ENCODE measurements around the gene E2F7.
"Not testable (repeated sequence)": the region's sequence is repeated elsewhere in the genome, so short reads cannot be mapped to it uniquely, and the experiment has no call there.

The E2F7 gene

DNA sequence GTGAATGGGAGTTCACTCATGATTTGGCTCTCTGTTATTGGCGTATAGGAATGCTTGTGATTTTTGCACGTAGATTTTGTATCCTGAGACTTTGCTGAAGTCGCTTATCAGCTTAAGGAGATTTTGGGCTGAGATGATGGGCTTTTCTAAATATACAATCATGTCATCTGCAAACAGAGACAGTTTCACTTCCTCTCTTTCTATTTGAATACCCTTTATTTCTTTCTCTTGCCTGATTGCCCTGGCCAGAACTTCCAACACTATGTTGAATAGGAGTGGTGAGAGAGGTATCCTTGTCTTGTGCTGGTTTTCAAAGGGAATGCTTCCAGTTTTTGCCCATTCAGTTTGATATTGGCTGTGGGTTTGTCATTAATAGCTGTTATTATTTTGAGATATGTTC, 26.9 kb upstream of the E2F7 start:
- not testable (repeated sequence) for H3K4me1 ChIP-seq (ENCODE audit: control insufficient read depth in 1 of 2, insufficient read depth in 2 of 2, low read length in 2 of 2); H3K9me3 ChIP-seq (ENCODE audit: control insufficient read depth in 1 of 2, low read length in 2 of 2); H3K27me3 ChIP-seq (ENCODE audit: control insufficient read depth in 1 of 2, insufficient read depth in 2 of 2, low read length in 2 of 2); H3K4me3 ChIP-seq (ENCODE audit: low read depth in 1 of 2, low read length in 2 of 2); H3K27ac ChIP-seq (ENCODE audit: low read depth, low read length); H3K9ac ChIP-seq (ENCODE audit: low read depth in 1 of 2, low read length in 2 of 2); H3K36me3 ChIP-seq (ENCODE audit: control insufficient read depth in 1 of 2, insufficient read depth in 2 of 2, low read length in 2 of 2)

DNA sequence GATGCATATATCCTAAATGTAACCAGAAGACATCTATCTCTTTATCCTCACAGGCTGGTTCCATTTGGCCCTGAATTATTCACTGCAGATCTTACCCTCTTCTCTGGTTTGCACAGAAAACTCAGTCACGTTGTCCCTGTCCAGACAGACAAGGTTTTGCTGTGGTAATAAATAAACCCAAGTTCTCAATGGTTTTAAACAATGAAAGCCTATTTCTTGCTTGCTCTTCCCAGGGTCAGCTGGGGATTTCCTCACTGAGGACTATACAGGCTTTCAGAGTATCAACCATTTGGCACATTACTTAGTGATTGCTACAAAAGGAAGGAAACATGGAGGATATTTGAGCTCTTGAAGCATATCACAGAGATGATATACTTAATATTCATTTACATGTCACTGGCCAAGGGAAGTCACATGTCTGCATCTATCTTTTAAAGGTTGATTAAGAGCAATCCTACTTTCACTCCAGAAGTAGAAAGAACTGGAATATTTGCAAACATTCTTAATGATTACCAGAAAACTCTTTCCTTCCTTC, 24.4 kb upstream of the E2F7 start:
- Histone ChIP-seq H3K27me3 (ENCODE audit: control insufficient read depth in 1 of 2, insufficient read depth in 2 of 2, low read length in 2 of 2) (no peaks in the 10 kb centered on the region), H3K9ac (ENCODE audit: low read depth in 1 of 2, low read length in 2 of 2) (no peak overlapping the region), H3K9me3 (ENCODE audit: control insufficient read depth in 1 of 2, low read length in 2 of 2) (no peaks in the 10 kb centered on the region), H3K36me3 (ENCODE audit: control insufficient read depth in 1 of 2, insufficient read depth in 2 of 2, low read length in 2 of 2) (no peaks in the 10 kb centered on the region), H3K27ac (ENCODE audit: low read depth, low read length) (no peak overlapping the region), H3K4me3 (ENCODE audit: low read depth in 1 of 2, low read length in 2 of 2) (no peak overlapping the region), H3K4me1 (ENCODE audit: control insufficient read depth in 1 of 2, insufficient read depth in 2 of 2, low read length in 2 of 2) (no peaks in the 10 kb centered on the region)

DNA sequence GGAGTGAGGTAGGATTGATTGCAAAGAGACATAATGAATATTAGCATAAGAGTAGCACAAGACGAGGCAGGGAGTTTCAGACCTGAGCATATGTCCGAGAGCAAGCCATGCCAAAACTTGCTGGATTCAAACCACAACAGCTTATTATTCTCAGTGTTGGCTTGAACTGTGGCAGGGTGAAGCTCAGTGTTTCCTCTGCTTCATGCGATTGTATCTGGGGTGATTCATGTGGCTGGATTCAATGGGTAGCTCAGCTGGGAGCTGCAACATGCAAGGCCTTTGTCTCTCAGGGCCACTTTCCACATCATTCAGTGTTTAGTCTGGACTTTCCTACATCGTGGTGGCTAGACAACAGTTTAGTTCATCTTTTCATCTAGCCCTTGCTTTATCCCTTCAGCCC, 22.1 kb upstream of the E2F7 start:
- no peak overlapping the region for H3K4me3 ChIP-seq (ENCODE audit: low read depth in 1 of 2, low read length in 2 of 2)

DNA sequence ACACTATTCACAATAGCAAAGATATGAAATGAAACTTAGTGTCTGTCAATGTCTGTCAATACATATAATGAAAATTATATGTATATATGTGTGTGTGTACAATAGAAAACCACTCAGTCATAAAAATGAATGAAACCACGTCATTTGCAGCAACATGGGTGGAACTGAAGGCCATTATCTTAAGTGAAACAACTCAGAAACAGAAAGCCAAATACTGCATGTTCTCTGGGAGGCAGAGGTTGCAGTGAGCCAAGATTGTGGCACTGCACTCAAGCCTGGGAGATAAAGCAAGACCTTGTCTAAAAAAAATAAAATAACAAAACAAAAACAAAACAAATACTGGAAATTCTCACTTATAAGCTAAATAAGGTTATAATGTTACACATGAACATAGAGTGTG, 16.7 kb upstream of the E2F7 start:
- H3K4me1 ChIP-seq (ENCODE audit: control insufficient read depth in 1 of 2, insufficient read depth in 2 of 2, low read length in 2 of 2), result no peaks in the 10 kb centered on the region
- no peak overlapping the region for H3K9ac ChIP-seq (ENCODE audit: low read depth in 1 of 2, low read length in 2 of 2)
- no peak overlapping the region for H3K27ac ChIP-seq (ENCODE audit: low read depth, low read length)
- no peaks in the 10 kb centered on the region for H3K36me3 ChIP-seq (ENCODE audit: control insufficient read depth in 1 of 2, insufficient read depth in 2 of 2, low read length in 2 of 2)
- no peak overlapping the region for H3K4me3 ChIP-seq (ENCODE audit: low read depth in 1 of 2, low read length in 2 of 2)
- H3K9me3 ChIP-seq (ENCODE audit: control insufficient read depth in 1 of 2, low read length in 2 of 2), result no peaks in the 10 kb centered on the region
- H3K27me3 ChIP-seq (ENCODE audit: control insufficient read depth in 1 of 2, insufficient read depth in 2 of 2, low read length in 2 of 2), result no peaks in the 10 kb centered on the region

More for the DNA sequence above, 22.1 kb upstream of the E2F7 start:
- no peaks in the 10 kb centered on the region for H3K9me3 ChIP-seq (ENCODE audit: control insufficient read depth in 1 of 2, low read length in 2 of 2)
- H3K36me3 ChIP-seq (ENCODE audit: control insufficient read depth in 1 of 2, insufficient read depth in 2 of 2, low read length in 2 of 2), result no peaks in the 10 kb centered on the region
- H3K9ac ChIP-seq (ENCODE audit: low read depth in 1 of 2, low read length in 2 of 2), result no peak overlapping the region
- no peak overlapping the region for H3K27ac ChIP-seq (ENCODE audit: low read depth, low read length)
- no peaks in the 10 kb centered on the region for H3K27me3 ChIP-seq (ENCODE audit: control insufficient read depth in 1 of 2, insufficient read depth in 2 of 2, low read length in 2 of 2)
- no peaks in the 10 kb centered on the region for H3K4me1 ChIP-seq (ENCODE audit: control insufficient read depth in 1 of 2, insufficient read depth in 2 of 2, low read length in 2 of 2)

DNA sequence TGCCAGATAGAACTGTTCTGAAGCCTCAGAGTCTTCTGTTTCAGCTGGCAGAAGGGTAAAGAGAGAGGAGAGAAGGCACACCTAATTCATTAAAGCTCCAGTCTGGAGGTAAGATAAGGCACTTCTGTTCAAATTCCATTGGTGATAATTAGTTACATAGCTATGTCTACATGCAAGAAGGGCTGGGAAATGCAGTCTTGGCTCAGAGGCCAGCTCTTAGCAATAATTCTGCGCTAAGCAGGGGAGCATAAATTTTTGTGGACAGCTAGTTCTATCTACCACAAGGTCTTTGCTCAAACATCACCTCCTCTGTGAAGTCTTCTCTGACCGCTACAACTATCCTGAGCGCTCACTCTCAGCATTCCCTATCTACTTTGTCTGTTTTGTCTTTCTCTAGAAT, 14.3 kb upstream of the E2F7 start:
- Histone ChIP-seq H3K4me1 (ENCODE audit: control insufficient read depth in 1 of 2, insufficient read depth in 2 of 2, low read length in 2 of 2) (no peaks in the 10 kb centered on the region), H3K9ac (ENCODE audit: low read depth in 1 of 2, low read length in 2 of 2) (no peak overlapping the region), H3K27me3 (ENCODE audit: control insufficient read depth in 1 of 2, insufficient read depth in 2 of 2, low read length in 2 of 2) (peaks cover 0 to 7% of the 10 kb centered on the region in 2 donors), H3K9me3 (ENCODE audit: control insufficient read depth in 1 of 2, low read length in 2 of 2) (no peaks in the 10 kb centered on the region), H3K27ac (ENCODE audit: low read depth, low read length) (no peak overlapping the region), H3K36me3 (ENCODE audit: control insufficient read depth in 1 of 2, insufficient read depth in 2 of 2, low read length in 2 of 2) (no peaks in the 10 kb centered on the region), H3K4me3 (ENCODE audit: low read depth in 1 of 2, low read length in 2 of 2) (no peak overlapping the region)

DNA sequence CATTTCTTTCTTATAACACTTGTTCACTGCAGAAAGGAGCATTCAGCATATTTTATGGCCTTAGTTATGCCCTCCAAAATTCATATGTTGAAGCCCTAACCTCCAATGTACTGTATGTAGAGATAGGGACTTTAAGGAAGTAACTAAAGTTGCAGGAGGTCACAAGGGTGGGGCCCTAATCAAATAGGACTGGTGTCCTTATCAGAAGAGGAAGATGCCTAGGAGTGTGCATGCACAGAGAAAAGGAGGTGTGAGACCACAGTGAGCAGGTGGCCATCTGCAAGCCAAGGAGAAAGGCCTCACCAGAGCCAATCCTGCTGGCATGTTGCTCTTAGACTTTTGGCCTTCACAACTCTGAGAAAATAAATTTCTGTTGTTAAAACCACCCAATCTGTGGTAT, 12.9 kb upstream of the E2F7 start:
- H3K36me3 ChIP-seq (ENCODE audit: control insufficient read depth in 1 of 2, insufficient read depth in 2 of 2, low read length in 2 of 2), result no peaks in the 10 kb centered on the region
- no peak overlapping the region for H3K27ac ChIP-seq (ENCODE audit: low read depth, low read length)
- peaks cover 0 to 7% of the 10 kb centered on the region in 2 donors for H3K27me3 ChIP-seq (ENCODE audit: control insufficient read depth in 1 of 2, insufficient read depth in 2 of 2, low read length in 2 of 2)
- H3K9ac ChIP-seq (ENCODE audit: low read depth in 1 of 2, low read length in 2 of 2), result no peak overlapping the region
- no peaks in the 10 kb centered on the region for H3K9me3 ChIP-seq (ENCODE audit: control insufficient read depth in 1 of 2, low read length in 2 of 2)
- no peak overlapping the region for H3K4me3 ChIP-seq (ENCODE audit: low read depth in 1 of 2, low read length in 2 of 2)
- no peaks in the 10 kb centered on the region for H3K4me1 ChIP-seq (ENCODE audit: control insufficient read depth in 1 of 2, insufficient read depth in 2 of 2, low read length in 2 of 2)

DNA sequence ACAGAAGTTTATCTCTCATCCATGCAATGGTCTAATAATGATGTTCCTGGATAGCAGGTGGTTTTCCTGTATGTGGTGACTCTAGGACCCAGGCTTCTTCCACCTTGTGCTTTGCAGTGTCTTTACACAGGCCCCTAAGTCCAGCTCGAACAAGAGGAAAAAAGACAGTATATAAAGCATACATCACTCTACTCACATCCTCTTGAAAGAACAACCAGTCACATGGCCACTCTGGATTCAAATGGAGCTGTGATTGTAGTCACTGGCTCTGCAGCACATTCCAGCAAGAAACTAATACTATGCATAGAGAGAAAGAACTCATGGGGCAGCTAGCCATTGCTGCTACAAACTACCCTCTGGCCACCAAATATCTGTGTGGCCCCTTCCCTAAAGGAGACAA, 11.5 kb upstream of the E2F7 start:
- Histone ChIP-seq H3K4me3 (ENCODE audit: low read depth in 1 of 2, low read length in 2 of 2) (no peak overlapping the region), H3K4me1 (ENCODE audit: control insufficient read depth in 1 of 2, insufficient read depth in 2 of 2, low read length in 2 of 2) (no peaks in the 10 kb centered on the region), H3K27ac (ENCODE audit: low read depth, low read length) (no peak overlapping the region), H3K9ac (ENCODE audit: low read depth in 1 of 2, low read length in 2 of 2) (no peak overlapping the region), H3K36me3 (ENCODE audit: control insufficient read depth in 1 of 2, insufficient read depth in 2 of 2, low read length in 2 of 2) (no peaks in the 10 kb centered on the region), H3K9me3 (ENCODE audit: control insufficient read depth in 1 of 2, low read length in 2 of 2) (no peaks in the 10 kb centered on the region), H3K27me3 (ENCODE audit: control insufficient read depth in 1 of 2, insufficient read depth in 2 of 2, low read length in 2 of 2) (peaks cover 0 to 7% of the 10 kb centered on the region in 2 donors)

DNA sequence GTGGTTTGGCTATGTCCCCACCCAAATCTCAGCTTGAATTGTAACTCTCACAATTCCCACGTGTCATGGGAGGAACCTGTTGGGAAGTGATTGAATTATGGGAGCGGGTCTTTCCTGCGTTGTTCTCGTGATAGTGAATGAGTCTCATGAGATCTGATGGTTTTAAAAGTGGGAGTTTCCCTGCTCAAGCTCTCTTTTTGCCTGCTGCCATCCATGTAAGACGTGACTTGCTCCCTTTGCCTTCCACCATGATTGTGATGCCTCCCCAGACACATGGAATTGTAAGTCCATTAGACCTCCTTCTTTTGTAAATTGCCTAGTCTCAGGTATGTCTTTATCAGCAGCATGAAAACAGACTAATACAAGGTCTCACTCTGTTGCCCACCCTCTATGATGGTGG, 8.5 kb upstream of the E2F7 start:
- not testable (repeated sequence) for H3K27ac ChIP-seq (ENCODE audit: low read depth, low read length); H3K4me3 ChIP-seq (ENCODE audit: low read depth in 1 of 2, low read length in 2 of 2); H3K36me3 ChIP-seq (ENCODE audit: control insufficient read depth in 1 of 2, insufficient read depth in 2 of 2, low read length in 2 of 2); H3K27me3 ChIP-seq (ENCODE audit: control insufficient read depth in 1 of 2, insufficient read depth in 2 of 2, low read length in 2 of 2); H3K9me3 ChIP-seq (ENCODE audit: control insufficient read depth in 1 of 2, low read length in 2 of 2); H3K4me1 ChIP-seq (ENCODE audit: control insufficient read depth in 1 of 2, insufficient read depth in 2 of 2, low read length in 2 of 2); H3K9ac ChIP-seq (ENCODE audit: low read depth in 1 of 2, low read length in 2 of 2)

DNA sequence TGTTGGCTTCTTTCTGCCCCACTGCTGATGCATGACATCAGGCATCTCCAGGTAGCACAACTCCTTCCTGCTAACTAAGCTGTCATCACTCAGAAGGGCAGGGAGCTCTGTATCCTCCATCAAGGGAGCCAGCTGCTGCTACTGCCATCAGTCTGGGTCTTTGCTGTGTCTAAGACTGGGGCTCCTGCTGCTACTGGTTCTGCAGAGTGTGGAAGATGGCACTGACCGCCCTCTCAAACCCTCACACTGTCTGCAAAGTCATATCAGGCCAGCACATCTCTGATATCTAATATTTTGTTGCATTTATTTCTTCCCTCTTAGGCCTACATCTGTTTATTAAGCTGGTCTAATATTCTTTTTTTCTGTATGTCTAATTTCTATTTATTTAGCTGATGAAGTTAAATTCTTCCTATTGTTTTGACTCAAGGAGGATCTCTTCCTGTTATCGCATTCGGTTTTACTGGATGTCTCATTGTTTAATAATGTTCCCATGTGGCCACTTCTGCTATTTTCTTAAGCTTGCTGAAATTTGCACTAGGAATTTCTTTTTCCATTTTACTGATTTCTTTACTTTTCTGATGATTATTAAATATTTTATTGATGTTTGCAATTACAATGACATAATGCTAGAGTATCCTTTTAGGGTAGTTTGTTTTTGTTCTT, 7.6 kb upstream of the E2F7 start:
- Histone ChIP-seq H3K27ac (ENCODE audit: low read depth, low read length) (no peak overlapping the region), H3K36me3 (ENCODE audit: control insufficient read depth in 1 of 2, insufficient read depth in 2 of 2, low read length in 2 of 2) (no peaks in the 10 kb centered on the region), H3K9ac (ENCODE audit: low read depth in 1 of 2, low read length in 2 of 2) (no peak overlapping the region), H3K9me3 (ENCODE audit: control insufficient read depth in 1 of 2, low read length in 2 of 2) (no peaks in the 10 kb centered on the region), H3K4me3 (ENCODE audit: low read depth in 1 of 2, low read length in 2 of 2) (no peak overlapping the region), H3K27me3 (ENCODE audit: control insufficient read depth in 1 of 2, insufficient read depth in 2 of 2, low read length in 2 of 2) (peaks cover 0 to 7% of the 10 kb centered on the region in 2 donors), H3K4me1 (ENCODE audit: control insufficient read depth in 1 of 2, insufficient read depth in 2 of 2, low read length in 2 of 2) (no peaks in the 10 kb centered on the region)

DNA sequence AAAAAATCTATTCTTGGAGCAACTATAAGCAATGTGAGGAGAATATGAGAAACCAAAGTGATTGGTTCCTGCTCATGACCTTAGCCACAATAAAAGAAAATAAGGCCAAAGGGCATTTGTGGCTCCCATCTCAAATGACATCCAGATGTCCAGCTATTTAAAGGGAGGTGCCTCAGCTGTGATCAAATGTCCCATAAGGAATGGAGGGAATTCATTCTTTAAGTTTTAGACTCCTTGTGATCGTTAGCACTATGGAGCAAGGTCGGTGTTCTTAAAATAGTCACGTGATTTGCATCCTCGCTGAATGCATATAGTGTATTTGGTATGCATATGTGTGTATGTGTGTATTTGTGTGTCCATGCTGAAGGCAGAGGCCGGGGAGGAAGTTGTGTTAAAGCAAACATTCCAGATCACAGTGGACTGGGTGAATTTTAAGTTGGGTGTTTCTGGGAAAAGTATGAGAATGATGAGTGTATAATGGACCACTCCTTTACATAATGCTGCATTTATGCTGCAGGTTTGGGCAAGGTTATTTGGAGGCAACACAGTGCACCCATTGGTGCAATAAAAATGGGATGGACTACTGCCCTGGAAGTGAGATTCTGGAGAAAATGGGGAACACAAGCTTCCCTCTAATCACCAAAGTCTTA, 5.6 kb upstream of the E2F7 start:
- Histone ChIP-seq H3K27ac (ENCODE audit: low read depth, low read length) (no peak overlapping the region), H3K4me1 (ENCODE audit: control insufficient read depth in 1 of 2, insufficient read depth in 2 of 2, low read length in 2 of 2) (no peaks in the 10 kb centered on the region), H3K9me3 (ENCODE audit: control insufficient read depth in 1 of 2, low read length in 2 of 2) (no peaks in the 10 kb centered on the region), H3K27me3 (ENCODE audit: control insufficient read depth in 1 of 2, insufficient read depth in 2 of 2, low read length in 2 of 2) (peaks cover 0 to under 1% of the 10 kb centered on the region in 2 donors), H3K36me3 (ENCODE audit: control insufficient read depth in 1 of 2, insufficient read depth in 2 of 2, low read length in 2 of 2) (no peaks in the 10 kb centered on the region), H3K9ac (ENCODE audit: low read depth in 1 of 2, low read length in 2 of 2) (no peak overlapping the region), H3K4me3 (ENCODE audit: low read depth in 1 of 2, low read length in 2 of 2) (no peak overlapping the region)

All from duodenal mucosa (tissue), 2 donors.